ENCODE data around the gene RALGAPA2.

RALGAPA2 gene

DNA sequence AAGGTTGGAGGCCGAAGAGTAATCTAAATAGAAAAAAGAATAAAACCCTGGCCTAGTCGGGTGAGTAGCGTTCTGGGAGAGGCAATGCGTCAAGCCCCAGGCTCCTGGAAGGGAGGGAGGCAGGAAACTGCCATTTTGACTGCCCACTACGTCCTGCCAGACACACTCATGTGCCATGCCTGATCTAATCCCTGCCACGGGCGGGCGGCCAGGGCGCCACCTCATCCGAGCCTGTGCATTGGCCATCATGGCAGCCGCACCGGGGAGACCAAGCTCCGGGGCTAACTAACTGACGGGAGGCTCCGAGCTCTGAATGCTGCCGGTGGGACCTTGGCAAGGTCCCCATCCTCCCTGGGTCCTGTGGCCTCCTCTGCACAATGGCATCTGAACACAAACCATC, 275.8 kb downstream of the RALGAPA2 start:
- DNase-seq (ENCODE audit: low read depth): no peak

DNA sequence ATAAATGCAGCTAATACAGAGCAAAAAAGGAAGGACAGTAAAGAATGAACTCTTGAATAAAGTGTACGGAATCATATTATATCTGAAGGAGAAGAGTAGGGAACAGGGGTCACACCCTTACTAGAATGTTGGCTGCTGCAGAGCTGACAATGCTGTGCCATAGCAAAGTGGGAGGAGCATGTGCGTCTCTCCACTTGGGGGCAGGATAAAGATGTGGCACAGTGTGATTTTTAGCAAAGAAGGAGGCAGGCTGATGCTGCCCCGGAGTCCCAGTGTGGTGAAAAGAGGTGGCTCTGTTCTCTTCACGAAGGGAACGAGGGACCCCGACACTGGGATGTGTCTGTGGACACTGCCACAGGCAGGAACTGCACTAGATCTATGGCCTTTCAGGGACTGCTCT, 277.0 kb downstream of the RALGAPA2 start:
- DNase-seq (ENCODE audit: low read depth): no peak

DNA sequence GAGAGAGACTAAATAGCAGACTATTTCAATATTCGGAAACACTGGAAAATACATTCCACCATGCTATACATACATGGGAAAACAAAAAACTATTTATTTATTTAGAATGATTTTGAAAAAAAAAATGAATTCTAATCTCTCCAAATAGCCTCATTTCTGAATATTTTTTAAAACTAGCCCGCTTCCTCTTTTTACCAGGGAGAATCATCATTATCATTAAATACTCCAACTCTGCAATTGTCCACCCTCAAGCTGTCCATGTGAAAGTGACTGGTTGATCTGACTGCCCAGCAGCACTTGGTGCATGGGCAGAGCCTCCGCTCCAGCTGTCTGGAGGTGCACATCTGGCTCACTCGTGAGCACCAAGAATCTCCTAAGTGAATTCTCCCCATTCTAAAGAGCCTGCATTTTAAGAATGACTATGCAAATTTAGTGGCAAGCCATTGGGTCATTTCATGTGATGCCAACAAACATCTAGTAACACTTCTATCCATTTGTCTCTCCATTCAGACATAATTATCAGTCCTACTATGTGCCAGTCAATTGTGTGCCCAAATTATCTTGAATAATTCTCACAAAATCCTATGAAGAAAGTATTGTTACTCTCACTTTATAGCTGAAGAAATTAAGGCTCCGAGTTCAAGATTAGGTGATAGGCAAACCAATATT, 279.7 kb downstream of the RALGAPA2 start:
- DNase-seq (ENCODE audit: low read depth): no peak

DNA sequence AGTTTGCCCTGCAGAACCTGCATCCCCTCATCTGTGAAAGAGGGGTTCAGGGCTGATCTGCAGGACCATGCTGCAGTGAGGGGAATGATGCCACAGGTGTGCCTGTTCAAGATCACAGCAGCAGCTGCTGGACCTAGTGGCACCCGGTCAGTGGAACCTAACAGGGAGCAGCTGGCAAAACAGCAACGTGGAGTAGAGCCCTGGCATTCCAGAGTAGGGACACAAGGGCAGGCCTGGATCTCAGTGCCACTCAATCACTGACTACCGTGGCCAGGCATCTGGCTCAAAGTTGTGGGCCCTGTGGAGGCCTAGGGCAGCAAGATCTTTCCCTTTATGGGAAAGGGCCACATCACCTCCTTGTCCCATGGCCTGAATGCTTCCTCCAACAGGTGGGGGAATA, 282.4 kb downstream of the RALGAPA2 start:
- no peak for DNase-seq (ENCODE audit: low read depth)

DNA sequence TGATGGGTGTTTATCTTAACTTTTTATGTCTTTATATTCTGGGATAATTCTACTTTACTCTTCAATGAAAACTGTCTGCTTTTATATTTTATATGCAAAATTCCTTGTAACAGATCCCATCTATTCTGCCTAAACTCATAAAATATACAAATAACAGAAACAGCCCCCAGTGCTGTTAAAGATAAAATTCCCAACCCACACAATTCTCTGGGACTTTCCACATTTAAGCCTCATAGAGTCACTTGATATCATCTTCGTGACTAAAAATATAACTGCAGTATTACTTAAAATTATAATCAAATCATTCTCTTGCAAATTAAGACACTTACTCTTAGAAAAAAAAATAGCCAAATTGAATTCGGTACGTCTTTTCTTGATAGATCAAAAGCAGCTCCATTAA, 284.4 kb downstream of the RALGAPA2 start:
- DNase-seq (ENCODE audit: low read depth): no peak

DNA sequence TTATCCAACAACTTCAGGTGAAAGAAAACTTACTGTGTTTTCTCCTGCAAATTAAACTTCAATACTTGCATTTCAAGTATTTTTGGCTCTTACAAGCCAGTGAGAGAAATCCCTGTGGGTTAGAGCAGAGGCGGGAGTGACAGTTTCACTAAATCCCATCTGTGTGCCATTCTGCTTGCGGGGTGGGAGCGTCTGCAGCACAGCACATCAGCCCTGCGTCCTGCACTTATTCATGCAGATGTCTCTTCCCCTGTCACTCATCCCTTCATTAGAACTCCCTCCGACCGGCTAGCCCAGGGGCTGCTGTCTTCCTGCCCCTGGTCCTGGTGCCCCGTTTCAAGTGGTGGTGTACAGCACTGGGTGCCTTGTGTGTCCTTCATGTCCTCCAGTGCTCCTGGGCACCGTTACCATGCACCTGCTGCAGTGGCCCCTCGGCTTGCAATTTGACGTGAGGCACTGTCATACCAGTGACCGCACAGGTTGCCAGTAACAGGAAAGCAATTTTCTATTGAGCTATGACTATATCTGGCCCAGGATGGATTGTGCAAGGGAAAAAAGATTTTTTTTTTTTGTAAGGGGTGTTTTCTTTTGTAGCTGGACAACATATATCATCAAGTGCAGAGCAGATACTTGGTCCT, 285.1 kb downstream of the RALGAPA2 start:
- DNase-seq (ENCODE audit: low read depth): no peak

DNA sequence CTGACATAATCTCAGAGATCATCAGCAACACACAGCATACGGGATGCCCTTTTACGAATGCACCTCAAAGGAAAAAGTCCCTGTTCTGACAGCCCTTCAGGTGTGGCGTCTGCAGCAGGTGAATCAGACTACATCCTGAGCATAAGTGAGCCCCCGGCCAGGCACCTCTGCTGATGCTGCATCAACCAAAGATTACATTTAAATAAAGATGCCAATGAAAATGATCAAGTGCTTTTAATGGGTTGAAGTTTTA, 285.9 kb downstream of the RALGAPA2 start:
- DNase-seq (ENCODE audit: low read depth): no peak

DNA sequence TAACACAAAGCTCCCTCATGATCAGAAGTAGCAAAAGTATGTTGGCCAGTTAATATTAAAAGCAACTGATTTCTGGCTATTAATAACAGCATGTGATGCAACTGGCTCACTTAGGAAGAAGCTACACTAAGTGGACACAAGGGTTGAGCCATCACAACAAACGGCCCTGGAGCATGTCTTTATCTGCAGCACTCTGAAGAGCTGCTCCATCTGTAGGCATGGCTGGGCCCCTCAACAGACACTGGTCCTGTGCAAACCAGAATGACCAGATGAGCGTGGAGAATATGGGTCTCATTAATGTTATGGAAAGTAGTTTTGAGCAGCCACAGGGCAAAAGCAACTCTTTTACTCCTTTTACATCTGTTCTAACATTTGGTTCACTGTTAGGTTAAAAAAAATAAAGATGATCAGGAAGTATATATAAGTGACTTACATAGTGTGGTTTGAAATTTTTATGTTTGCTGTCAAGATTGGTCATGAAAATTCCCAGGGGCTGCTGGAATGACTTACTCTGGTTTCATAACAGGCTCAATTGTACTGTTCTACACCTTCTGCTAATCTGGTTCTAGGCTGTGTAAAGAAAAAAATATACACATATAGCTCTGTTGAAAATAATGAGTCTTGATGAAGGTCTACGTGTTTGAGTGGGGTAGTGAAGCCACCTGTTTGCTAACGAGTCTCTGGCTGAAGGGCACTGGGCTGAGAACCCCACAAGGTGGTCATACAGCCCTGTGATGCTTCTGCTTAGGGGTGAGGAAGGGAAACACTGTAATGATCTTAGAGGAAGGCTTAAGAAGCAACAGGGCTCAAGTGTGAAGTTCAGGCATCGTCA, 286.4 kb downstream of the RALGAPA2 start:
- no peak for DNase-seq (ENCODE audit: low read depth)

DNA sequence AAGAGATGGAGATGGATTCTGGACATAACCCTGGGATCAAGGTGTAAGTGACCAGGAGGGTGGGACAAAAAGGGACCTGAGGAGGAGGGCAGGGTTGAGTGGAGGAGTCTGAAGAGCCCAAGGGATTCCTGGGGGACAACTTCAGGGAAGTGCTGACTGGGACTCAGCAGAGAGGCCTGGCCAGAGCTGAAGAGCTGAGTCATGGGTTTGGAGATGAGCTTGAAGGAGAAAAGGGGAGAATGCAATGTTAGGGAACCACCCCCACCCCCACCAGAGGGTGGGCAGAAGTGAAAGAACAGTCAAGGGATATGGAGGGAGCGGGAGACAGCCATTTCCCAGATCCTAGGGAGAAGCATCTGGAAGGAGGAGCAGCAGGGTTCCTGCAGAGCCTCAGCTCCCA, 289.3 kb downstream of the RALGAPA2 start:
- DNase-seq (ENCODE audit: low read depth): no peak

DNA sequence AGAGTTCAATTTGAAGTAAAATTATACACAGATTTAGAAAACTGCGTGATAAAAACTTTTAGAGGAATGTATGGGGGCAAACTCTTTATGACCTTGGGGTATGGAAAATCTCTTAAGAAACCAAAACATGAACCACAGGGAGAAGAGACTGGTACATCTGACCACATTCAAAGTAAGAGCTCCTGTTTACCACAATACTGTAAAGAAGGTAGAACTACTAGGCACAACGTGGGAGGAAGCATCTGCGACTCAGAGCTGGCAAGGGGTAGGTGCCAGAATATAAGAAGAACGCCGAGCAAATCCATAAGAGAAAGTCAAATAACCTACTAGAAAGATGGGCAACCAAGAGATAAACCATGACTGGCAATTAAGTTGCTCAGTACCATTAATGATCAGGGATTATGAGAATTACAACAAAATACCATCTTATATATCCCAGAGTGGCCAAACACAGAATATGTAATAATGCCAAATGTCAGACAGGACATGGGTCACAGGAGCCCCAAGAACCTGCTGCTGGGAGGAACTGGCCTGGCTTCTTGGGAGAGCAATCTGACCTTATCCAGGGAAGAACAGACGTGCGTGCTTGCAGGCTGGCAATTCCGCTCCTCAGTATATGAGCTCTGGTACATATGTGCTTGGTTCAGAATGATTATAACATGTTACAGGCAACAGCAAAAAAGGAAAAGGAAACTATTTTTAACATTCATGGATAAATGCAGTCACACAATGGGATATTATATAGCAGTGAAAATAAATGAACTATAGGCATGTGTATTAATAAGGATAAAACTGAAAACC, 294.4 kb downstream of the RALGAPA2 start:
- DNase-seq (ENCODE audit: low read depth): no peak

DNA sequence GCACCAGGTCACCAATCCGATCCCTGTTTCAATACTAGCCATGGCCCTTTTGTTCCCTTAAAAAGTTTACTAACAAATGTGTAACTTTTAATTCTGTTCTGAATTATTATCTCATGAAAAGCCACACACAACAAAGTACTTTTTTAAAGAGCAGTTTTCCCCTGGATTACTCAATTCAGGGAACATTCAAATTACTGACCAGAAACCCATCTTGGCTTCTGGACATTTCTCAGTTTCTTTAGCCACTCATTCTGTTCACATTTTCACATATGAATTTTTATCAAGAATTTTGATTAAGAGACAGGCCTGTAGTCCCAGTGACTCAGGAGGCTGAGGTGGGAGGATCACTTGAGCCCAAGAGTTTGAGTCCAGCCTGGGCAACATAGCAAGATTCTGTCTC, 297.1 kb downstream of the RALGAPA2 start:
- DNase-seq (ENCODE audit: low read depth): no peak

DNA sequence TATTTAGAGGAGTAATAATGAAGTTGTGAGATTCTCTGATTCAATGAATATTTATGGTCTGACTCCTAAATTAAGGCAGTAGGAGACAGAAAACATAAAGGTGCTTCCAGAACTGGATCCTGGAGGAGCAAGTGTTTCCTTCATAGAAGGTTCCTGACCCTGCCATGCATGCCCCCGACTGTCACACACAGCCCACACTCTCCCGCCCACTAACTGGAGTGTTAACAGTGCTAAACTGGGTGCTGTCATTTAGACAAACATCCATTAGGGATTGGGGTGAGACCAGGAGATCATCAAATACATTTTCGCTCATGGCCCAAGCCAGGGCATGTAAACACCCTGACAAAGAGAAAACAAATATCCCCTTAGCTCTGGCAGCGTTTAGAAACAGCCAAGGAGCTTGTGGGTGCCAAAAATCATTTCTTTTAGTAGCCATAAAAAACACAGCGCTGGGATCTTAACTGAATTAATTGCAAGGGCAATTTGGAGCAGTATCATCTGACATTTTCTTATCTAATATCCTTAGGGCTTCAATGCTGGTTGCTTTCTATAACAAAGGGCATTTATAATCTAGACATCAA, 297.7 kb downstream of the RALGAPA2 start:
- DNase-seq (ENCODE audit: low read depth): no peak

DNA sequence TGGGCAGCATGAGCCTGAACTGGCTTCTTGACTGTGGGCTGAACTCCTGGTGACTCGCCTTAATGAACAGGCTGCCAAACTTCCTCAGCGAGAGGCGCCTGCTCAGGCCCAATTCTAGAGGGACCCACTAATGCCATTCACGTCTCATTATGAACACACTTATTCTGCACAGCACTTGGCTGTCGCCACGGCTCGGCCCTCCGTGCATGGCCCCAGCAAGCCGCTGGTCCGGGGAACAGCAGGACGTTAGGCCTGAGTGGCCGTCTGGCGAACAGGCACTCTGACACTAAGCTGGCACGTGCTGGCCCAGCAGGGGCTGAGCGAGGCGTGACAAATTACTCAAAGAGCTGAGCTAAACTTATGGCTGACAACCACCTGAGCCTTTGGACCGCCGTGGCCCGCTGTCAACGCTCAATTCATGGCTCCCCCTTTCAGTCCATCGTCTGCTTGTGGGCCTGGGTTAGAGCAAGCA, 298.6 kb downstream of the RALGAPA2 start:
- DNase-seq (ENCODE audit: low read depth): no peak

DNA sequence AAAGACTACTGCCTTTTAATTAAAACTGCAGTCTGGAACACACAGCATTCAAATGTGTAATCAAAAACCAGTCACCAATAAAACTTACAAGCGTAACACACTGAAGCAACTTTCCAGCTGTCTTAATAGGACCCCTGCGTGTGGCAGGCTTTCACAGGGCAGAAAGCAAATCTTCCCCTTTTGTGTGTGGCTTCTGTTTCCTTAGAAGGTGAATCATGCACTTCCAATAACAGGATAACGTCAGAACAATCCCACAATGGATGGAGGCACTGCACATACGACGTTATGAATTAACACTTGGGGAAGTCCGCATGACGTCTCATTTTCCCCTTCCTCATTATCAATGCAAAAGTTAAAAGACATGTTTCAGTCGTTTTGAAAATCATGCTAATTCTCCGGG, 299.7 kb downstream of the RALGAPA2 start:
- DNase-seq (ENCODE audit: low read depth): no peak

DNA sequence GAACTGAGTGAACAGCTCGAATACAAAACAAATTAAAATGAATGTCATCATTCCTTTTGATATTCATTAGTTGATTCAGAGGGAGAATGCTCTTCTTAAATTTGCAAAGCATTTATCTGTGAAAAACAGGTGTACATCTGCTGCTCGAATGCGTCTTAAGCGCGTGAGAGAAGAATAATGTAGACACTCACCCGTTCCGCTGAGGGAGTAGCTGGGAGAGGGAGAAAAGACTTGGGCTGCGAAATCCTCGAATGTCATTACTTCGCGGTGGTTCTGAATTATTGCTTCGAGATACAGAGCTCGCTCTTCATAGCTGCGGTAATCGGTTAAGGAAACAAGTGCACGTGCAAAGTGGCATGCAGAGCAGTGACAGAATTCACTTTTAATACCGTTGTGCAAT, 300.6 kb downstream of the RALGAPA2 start:
- DNase-seq (ENCODE audit: low read depth): no peak

DNA sequence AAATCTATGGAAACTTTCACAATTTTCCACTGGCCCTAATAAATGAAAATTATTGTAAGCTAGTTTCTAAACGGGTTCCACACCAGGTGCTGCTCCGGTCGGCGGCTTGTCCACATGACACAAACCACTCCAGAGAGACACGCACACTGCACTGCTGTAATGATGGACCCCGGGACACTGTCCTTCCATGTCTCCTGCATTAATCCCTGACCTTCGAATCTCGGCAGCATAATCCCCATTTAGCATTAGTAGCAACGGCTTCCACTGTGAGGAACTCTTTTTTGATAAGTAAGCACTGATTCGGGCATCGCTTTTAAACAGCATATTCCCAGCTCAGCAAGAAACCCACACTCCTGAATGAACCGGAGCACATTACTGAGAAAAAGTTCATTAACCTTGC, 301.0 kb downstream of the RALGAPA2 start:
- no peak for DNase-seq (ENCODE audit: low read depth)

DNA sequence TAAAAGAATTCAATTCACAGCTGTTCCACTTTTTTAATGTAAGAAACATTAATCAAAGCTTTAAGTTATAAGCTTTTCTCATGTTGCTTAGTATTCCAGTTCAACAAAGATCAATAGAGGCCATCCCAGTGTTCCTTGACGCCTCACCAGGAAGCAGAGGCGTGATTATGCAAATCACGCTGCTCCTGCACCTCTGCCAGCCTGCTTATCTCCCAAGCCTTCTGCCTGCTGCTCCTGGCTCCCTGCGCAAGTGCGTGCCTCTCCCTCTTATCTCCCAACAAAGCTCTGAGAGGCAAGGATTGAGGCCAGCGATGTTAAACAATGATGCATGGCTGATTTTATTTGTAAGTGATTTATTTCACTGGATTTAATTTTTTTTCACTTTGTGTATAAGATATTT, 301.8 kb downstream of the RALGAPA2 start:
- DNase-seq (ENCODE audit: low read depth): no peak

DNA sequence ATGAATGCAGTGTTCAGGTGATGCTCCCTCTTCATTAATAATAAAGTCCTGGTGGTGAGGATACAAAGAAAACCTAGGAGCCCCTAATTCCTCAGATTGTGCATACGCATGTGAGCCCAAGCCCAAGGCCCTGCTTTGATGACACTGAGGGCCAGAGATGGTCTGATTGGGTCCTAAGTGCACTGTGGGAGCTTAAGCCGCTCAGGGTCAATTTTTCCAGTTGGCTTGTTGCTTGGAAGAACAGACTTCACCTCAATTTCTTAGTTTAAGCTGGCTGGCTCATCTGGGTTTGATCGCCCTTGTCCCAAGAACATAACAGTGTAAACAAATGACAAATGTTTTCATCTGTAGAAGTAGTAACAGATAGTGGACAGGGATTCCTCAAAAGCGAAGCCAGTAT, 303.1 kb downstream of the RALGAPA2 start:
- no peak for DNase-seq (ENCODE audit: low read depth)

DNA sequence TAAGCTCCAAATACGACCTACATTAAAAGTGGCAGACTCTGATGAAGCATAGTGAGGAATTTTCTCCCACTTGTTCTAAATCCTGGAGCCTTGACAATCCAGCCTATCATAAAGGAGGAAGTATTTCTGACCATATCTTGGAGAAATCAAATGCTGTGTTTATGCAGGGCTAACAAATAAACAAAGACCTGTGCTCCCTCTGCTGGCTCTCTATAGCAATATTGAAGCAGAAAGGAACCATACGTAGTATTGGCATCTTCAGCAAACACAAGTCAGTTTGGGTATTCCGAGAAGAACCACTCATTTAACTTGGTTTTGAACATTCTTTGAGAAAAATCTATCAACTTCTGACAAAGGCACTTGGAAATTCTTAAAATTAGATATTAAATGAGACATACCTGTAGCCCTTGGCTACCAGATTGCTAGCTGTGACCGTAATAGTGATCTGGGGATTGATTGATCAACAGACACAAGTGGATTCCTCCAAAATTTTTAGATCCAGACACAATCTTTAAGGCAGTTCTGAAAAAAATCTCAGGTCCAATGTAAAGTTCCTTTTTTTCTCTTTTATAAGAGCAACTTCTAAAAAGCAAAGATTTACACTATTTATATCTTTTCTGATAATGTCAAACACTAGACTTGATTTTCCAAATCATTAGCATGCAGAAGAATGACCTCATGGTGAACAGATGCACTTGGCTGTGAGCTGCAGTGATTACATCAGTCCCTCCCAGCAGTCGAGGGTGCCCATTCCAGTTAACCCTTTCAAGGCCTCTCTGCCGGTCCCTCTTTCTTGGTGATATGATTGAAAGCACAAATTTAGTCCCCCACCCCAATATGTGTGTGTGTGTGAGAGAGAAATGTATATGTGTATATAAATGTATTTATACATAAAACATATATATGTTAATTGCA, 304.3 kb downstream of the RALGAPA2 start:
- no peak for DNase-seq (ENCODE audit: low read depth)

DNA sequence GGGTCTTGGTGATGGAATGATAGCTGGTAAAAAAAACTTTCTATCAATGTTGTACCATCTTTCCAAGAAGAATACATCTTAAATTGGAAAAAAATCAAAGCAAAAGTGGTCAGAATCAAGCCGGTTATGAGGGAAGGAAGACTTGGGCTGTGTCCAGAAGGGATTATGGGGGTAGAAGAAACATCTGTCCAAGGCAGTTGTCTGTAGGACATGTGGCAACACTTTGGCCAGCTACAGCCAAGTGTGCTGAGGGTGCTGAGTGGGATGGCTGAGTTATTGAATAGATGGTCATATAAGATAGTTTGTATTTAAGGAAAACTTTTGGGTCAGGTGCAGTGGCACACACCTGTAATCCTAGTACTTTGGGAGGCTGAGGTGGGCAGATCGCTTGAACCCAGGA, 306.1 kb downstream of the RALGAPA2 start:
- DNase-seq (ENCODE audit: low read depth): no peak

DNA sequence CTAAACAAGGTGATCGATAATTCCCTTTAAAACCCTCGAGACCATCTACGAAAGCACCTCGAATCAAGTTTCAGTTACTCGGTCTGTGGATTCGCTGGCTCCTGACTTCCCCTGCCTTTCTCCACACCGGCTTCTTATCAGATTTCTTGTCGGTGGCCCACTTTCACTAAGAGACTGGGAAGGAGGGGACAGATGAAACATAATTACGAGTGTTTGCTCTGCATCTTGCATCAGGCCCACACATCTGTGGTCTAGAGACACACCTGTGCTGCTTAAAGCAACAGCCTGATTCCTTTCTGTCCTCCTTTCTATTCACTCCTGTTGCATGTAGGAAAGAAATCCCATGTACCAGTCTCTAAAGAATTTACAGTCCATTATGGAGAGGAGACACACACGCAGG, 306.8 kb downstream of the RALGAPA2 start:
- DNase-seq (ENCODE audit: low read depth): no peak

Data from activated T-cell treated with anti-CD3 and anti-CD28 coated beads for 48 hours (primary cell).